Thymus (tissue), 11 donors: ENCODE data around the gene FUNDC2. TPM values are rescaled to one million over a fixed set of nuclear protein-coding genes. Genes with fewer than 3 reads are reported as not detected.
A peak's percentile ranks its signal among the peaks of the same experiment; 100 is the strongest.

Experiments used
- DNase-seq, 9 donors: peaks; one replicate each; pipeline ENCODE4 v3.0.0-alpha.2; 2013; ENCODE audit warnings: low spot score in 9 of 9, low read depth in 6 of 9, missing footprints in 1 of 9
- H3K27ac ChIP-seq, 2 donors: one replicate each; pipeline ENCODE4 v1.5.1; 2013; ENCODE audit warnings: control low read depth in 1 of 2, low read depth in 1 of 2, low read length in 1 of 2, mild to moderate bottlenecking in 1 of 2, moderate library complexity in 1 of 2
- H3K27me3 ChIP-seq, 2 donors: one replicate each; pipeline ENCODE4 v1.5.1; 2013; ENCODE audit warnings: low read length in 1 of 2; ENCODE audit not compliant: control insufficient read depth in 2 of 2, insufficient read depth in 1 of 2
- H3K36me3 ChIP-seq, 2 donors: one replicate each; pipeline ENCODE4 v1.5.1; 2013; ENCODE audit warnings: low read length in 1 of 2, mild to moderate bottlenecking in 1 of 2, moderate library complexity in 1 of 2; ENCODE audit not compliant: control insufficient read depth in 2 of 2, insufficient read depth in 2 of 2
- H3K4me1 ChIP-seq, 2 donors: one replicate each; pipeline ENCODE4 v1.5.1; 2013; ENCODE audit warnings: low read length in 2 of 2; ENCODE audit not compliant: control insufficient read depth in 2 of 2, insufficient read depth in 2 of 2
- H3K4me3 ChIP-seq, 2 donors: one replicate each; pipeline ENCODE4 v1.5.1; 2013; ENCODE audit warnings: low read length in 2 of 2, control low read depth in 1 of 2, mild to moderate bottlenecking in 1 of 2
- H3K9me3 ChIP-seq, 2 donors: one replicate each; pipeline ENCODE4 v1.5.1; 2013; ENCODE audit warnings: low read length in 1 of 2, mild to moderate bottlenecking in 1 of 2; ENCODE audit not compliant: control insufficient read depth in 2 of 2, insufficient read depth in 1 of 2
- WGBS: extraction: QIAGEN DNeasy Blood & Tissue Kit; methylation state at CpG from one replicate; pipeline ENCODE4 v1.1.7; 2013; 5-methylcytosine and 5-hydroxymethylcytosine counted together
- polyA plus RNA-seq: library from polyadenylated mRNA; stranded (reverse); fragments of 200-250 nt; gene quantifications from one replicate; pipeline ENCODE4 v1.2.3, GENCODE V29; 2013
- total RNA-seq: library from RNA; stranded (reverse); fragments of 120-200 nt; gene quantifications from one replicate; pipeline ENCODE4 v1.2.4, GENCODE V29; 2013
- donor health status: healthy.

FUNDC2 gene
- total and polyA plus RNA-seq, 2 donors = 107 to 122 TPM

- H3K9me3 ChIP-seq = no peaks in the 10 kb centered on the region
- H3K27me3 ChIP-seq = no peaks in the 10 kb centered on the region
- peak within 1 kb of the TSS; percentile 57 to 77 for H3K4me3 ChIP-seq
- under 1% methylated on average over 57 of the region's 81 CpGs for WGBS
- peak within 1 kb of the TSS; percentile 61 to 88 for H3K27ac ChIP-seq
- H3K36me3 ChIP-seq = peaks cover 3 to 14% of the 10 kb centered on the region in 2 donors
- H3K4me1 ChIP-seq = peaks cover 0 to 8% of the 10 kb centered on the region in 2 donors
- DNase-seq = peak in 7 of 9 donors; percentile 40 to 78 (median 52)
Observed at GRCh38 chrX:155070975-155071693, 44.5 kb downstream of the FUNDC2 start, which contains the start of the genes BRCC3, CMC4 and MTCP1. BRCC3 (plus strand) TSS chrX:155071508; CDS start chrX:155071528, 20 bp downstream. CMC4 (minus strand) TSS chrX:155071136; CDS start chrX:155064023, 7,113 bp downstream. MTCP1 (minus strand) TSS chrX:155071136; CDS start chrX:155066010, 5,126 bp downstream.

DNA sequence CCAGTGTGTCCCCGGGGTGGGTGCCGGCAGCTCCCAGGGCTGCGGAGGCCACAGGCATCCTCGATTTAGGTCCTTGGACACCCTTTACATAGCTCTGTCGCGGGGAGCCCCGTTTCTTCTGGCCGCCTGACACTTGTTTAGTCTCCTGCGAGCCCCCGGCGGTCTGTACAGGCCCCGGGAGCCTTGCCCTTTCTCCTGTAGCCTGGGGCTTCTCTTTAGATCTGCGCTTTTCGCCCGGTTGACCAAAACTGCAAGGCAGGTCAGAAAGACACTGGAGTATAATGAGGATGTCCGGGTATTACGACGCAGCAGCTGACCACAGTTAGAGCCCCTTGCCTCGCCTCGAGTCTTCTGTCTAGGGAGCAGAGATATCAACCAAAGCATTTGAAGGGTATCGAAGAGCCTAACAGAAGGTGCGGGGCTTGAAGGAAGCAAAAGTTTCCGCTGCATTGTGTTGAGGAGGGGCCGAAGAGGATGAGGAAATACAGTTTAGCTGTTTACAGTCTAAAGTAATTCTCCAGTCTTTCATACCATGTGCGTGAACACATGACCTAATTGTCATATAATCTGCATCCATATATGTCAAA lies 45.1 kb downstream of the FUNDC2 start:
- Histone ChIP-seq H3K4me3 (peak overlapping the region; percentile 57 to 72), H3K4me1 (peaks cover 0 to 8% of the 10 kb centered on the region in 2 donors), H3K27ac (peak overlapping the region; percentile 61 to 88), H3K27me3 (no peaks in the 10 kb centered on the region), H3K36me3 (peaks cover 4 to 17% of the 10 kb centered on the region in 2 donors), H3K9me3 (no peaks in the 10 kb centered on the region)
- peak in 1 of 9 donors; percentile 51 for DNase-seq
- 1% methylated on average over 25 of the region's 25 CpGs for WGBS

DNA sequence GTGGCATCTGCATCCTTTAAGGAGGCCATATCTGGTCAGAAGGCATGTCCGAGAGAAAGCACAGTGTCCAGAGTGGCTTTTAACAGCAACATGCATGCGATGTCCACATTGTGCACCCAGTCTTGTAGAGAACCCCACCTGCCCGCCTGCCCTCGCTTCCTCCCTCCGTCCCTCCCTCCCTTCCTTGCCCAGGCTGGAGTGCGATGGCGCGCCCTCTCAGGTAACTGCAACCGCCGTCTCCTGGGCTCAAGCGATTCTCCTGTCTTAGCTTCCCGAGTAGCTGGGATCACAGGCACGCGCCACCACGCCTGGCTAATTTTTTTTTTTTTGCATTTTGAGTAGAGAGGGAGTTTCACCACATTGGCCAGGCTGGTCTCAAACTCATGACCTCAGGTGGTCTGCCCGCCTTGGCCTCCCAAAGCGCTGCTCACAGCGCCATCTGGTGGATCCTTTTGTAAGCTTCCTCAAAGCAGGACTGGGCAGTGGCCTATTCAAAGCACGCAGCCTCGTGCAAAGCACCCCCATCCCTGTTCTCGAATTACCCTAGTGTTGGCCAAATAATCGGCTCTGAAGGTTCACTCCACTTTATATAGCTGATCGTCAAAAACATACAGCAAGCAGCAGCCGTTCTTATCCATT lies 59.7 kb downstream of the FUNDC2 start:
- H3K4me1 ChIP-seq = no peaks in the 10 kb centered on the region
- no peaks in the 10 kb centered on the region for H3K9me3 ChIP-seq
- no peak overlapping the region for H3K27ac ChIP-seq
- no peak overlapping the region for H3K4me3 ChIP-seq
- peaks cover 13 to 24% of the 10 kb centered on the region in 2 donors for H3K36me3 ChIP-seq
- H3K27me3 ChIP-seq = no peaks in the 10 kb centered on the region
- peak in 3 of 9 donors; percentile 10 to 34 (median 31) for DNase-seq
- WGBS = 96% methylated on average over 24 of the region's 24 CpGs

GRCh38 chrX:155086961-155087735 lies 60.5 kb downstream of the FUNDC2 start:
- no peaks in the 10 kb centered on the region for H3K27me3 ChIP-seq
- no peak overlapping the region for H3K27ac ChIP-seq
- H3K36me3 ChIP-seq = peaks cover 13 to 24% of the 10 kb centered on the region in 2 donors
- no peak overlapping the region for H3K4me3 ChIP-seq
- H3K9me3 ChIP-seq = no peaks in the 10 kb centered on the region
- no peaks in the 10 kb centered on the region for H3K4me1 ChIP-seq
- WGBS = 98% methylated on average over 26 of the region's 26 CpGs
- no peak for DNase-seq

DNA sequence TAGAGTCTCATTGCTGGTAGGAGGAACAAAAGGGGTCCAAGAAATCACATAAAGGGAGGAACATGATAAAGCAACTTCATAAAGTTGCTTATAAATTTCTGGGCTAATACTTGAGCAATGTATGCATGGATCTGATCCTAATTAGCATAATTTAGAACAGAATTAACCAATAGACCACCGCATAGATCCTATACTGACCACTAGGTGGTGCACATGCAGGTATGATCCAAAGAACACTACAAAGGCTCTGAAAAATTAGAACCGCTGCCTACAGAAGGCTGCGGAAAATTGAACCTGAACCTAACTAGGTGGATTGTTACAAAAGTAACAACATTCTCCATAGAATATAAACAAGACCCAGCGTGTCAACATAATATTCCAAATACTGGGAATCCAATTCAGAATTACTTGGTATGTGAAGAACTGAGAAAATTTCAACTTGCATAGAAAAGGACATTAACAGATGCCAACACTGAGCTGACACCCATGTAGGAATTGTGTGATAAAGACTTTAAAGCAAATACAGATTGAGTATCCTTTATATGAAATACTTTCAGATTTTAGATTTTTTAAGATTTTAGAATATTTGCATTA lies 67.9 kb downstream of the FUNDC2 start:
- no peak overlapping the region for H3K4me3 ChIP-seq
- DNase-seq = peak in 2 of 9 donors; percentile 29 to 37
- H3K27ac ChIP-seq = no peak overlapping the region
- H3K36me3 ChIP-seq = peaks cover 0 to 13% of the 10 kb centered on the region in 2 donors
- H3K9me3 ChIP-seq = no peaks in the 10 kb centered on the region
- 71% methylated on average over 4 of the region's 4 CpGs for WGBS
- H3K4me1 ChIP-seq = no peaks in the 10 kb centered on the region
- H3K27me3 ChIP-seq = no peaks in the 10 kb centered on the region

DNA sequence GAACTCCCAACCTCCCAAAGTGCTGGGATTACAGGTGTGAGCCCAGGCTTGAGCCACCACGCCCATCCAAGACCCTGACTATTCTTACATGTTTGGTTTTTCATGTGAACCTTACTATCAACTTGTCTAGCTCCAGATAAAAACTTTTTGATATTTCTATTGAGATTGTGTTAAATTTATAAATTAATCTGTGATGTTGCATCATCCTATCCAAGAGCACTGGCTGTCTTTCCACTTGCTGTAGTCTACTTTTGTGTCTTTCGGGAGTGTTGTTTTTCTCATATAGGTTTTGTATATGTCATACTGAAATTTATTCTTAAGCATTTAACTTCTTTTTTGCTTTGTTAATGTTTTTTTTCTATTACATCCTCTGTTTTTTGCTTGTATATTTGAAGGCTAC lies 79.3 kb downstream of the FUNDC2 start:
- Histone ChIP-seq H3K4me3 (no peak overlapping the region), H3K36me3 (no peaks in the 10 kb centered on the region), H3K4me1 (no peaks in the 10 kb centered on the region), H3K27ac (no peak overlapping the region), H3K27me3 (no peaks in the 10 kb centered on the region), H3K9me3 (no peaks in the 10 kb centered on the region)
- DNase-seq = no peak
- WGBS = 96% methylated on average over 2 of the region's 2 CpGs

- Histone ChIP-seq H3K4me3 (no peak overlapping the region), H3K4me1 (no peaks in the 10 kb centered on the region), H3K36me3 (no peaks in the 10 kb centered on the region), H3K27me3 (no peaks in the 10 kb centered on the region), H3K9me3 (no peaks in the 10 kb centered on the region), H3K27ac (no peak overlapping the region)
- no peak for DNase-seq
Observed at GRCh38 chrX:155108427-155108826, 81.8 kb downstream of the FUNDC2 start.
